ENCODE measurements around the gene MAFG.

DNA sequence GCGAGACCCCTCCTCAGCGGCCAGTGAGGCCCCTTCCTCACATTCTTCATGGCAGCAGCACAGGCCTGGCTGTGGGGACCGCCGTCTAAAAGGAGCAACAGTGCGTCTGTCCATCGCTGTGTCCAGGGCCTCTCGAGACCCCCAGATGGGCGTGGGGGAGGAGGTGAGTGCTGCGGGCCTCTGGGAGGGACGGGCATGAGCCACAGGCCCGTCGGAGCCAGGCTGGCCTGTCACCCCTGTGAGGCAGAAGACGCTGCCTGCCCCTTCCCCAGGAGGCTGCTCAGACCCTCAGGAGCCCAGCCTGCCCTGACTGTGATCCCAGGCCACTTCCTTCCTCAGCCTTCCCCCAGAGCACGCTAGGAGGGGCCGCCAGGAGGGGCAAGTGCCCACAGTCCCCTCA, 11.7 kb upstream of the MAFG start:
- TF ChIP-seq, protein P1, sequence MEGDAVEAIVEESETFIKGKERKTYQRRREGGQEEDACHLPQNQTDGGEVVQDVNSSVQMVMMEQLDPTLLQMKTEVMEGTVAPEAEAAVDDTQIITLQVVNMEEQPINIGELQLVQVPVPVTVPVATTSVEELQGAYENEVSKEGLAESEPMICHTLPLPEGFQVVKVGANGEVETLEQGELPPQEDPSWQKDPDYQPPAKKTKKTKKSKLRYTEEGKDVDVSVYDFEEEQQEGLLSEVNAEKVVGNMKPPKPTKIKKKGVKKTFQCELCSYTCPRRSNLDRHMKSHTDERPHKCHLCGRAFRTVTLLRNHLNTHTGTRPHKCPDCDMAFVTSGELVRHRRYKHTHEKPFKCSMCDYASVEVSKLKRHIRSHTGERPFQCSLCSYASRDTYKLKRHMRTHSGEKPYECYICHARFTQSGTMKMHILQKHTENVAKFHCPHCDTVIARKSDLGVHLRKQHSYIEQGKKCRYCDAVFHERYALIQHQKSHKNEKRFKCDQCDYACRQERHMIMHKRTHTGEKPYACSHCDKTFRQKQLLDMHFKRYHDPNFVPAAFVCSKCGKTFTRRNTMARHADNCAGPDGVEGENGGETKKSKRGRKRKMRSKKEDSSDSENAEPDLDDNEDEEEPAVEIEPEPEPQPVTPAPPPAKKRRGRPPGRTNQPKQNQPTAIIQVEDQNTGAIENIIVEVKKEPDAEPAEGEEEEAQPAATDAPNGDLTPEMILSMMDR (IDR thresholded peaks at IDR 0.05; ENCODE audit: insufficient read depth, low read depth, low read length), result no peak
- TF ChIP-seq EZH2 (IDR thresholded peaks at IDR 0.05; ENCODE audit: insufficient read depth, low read length), result no peak

Data from astrocyte (in vitro differentiated cells and primary cell).